GM23338 (cell line): ENCODE measurements around the gene RUNX1. TPM values are rescaled to one million over a fixed set of nuclear protein-coding genes. Genes with fewer than 3 reads are reported as not detected.

Experiments
- ATAC-seq: fragments of 200-7000 bp; cut with Tn5 transposase; 3 replicates; pipeline ENCODE4 v1.9.1; 2020
- DNase-seq: peaks from one replicate; pipeline ENCODE4 v3.0.0-alpha.2; 2015; ENCODE audit warnings: low spot score
- H2AFZ ChIP-seq: fragments of 200-600 bp; sonication (generic); 2 replicates; pipeline ENCODE4 v1.8.0; 2016; ENCODE audit warnings: antibody characterized with exemption, mild to moderate bottlenecking, moderate library complexity
- H3F3A ChIP-seq: fragments of 200-600 bp; sonication (generic); replicated peaks from 2 replicates; pipeline ENCODE4 v1.8.0; 2017; ENCODE audit warnings: antibody characterized with exemption, mixed run types, low read depth
- H3K27ac ChIP-seq: fragments of 200-600 bp; sonication (generic); 2 replicates; pipeline ENCODE4 v1.6.1; 2016; ENCODE audit warnings: low read depth
- H3K27me3 ChIP-seq: fragments of 200-600 bp; sonication (generic); 2 replicates; pipeline ENCODE4 v1.8.0; 2016; ENCODE audit warnings: mild to moderate bottlenecking, mixed run types, moderate library complexity; ENCODE audit not compliant: insufficient read depth
- H3K36me3 ChIP-seq: fragments of 200-600 bp; sonication (generic); 2 replicates; pipeline ENCODE4 v1.8.0; 2016; ENCODE audit warnings: mild to moderate bottlenecking; ENCODE audit not compliant: insufficient read depth
- H3K4me1 ChIP-seq: fragments of 200-600 bp; sonication (generic); 2 replicates; pipeline ENCODE4 v1.8.0; 2016; ENCODE audit warnings: mild to moderate bottlenecking, moderate library complexity; ENCODE audit not compliant: insufficient read depth
- H3K4me2 ChIP-seq: fragments of 200-600 bp; sonication (generic); 2 replicates; pipeline ENCODE4 v1.7.1; 2017; ENCODE audit warnings: mixed run types
- H3K4me3 ChIP-seq: fragments of 200-600 bp; sonication (generic); 2 replicates; pipeline ENCODE4 v1.6.1; 2016; ENCODE audit warnings: mixed run types
- H3K79me2 ChIP-seq: fragments of 200-600 bp; sonication (generic); replicated peaks from 2 replicates; pipeline ENCODE4 v1.8.0; 2017; ENCODE audit warnings: mild to moderate bottlenecking; ENCODE audit not compliant: insufficient read depth
- H3K9me2 ChIP-seq: fragments of 200-600 bp; sonication (generic); 2 replicates; pipeline ENCODE4 v1.8.0; 2017; ENCODE audit not compliant: insufficient read depth
- H4K20me1 ChIP-seq: fragments of 200-600 bp; sonication (generic); replicated peaks from 2 replicates; pipeline ENCODE4 v1.8.0; 2017; ENCODE audit warnings: mild to moderate bottlenecking; ENCODE audit not compliant: insufficient read depth
- H3K27ac Mint-ChIP-seq: 2 replicates; pipeline ENCODE4 v1.8.0; 2020; ENCODE audit warnings: inconsistent platforms, mild to moderate bottlenecking, moderate library complexity, mixed read lengths
- H3K27me3 Mint-ChIP-seq: 3 replicates; pipeline ENCODE4 v1.8.0; 2022; ENCODE audit warnings: low read depth, mild to moderate bottlenecking, moderate library complexity, mixed read lengths, inconsistent platforms; ENCODE audit not compliant: insufficient read depth, poor library complexity
- H3K36me3 Mint-ChIP-seq: 3 replicates; pipeline ENCODE4 v1.8.0; 2021; ENCODE audit warnings: low read depth, mild to moderate bottlenecking, inconsistent platforms, moderate library complexity, mixed read lengths
- H3K4me1 Mint-ChIP-seq: 3 replicates; pipeline ENCODE4 v1.8.0; 2020; ENCODE audit warnings: mild to moderate bottlenecking, inconsistent platforms, mixed read lengths
- H3K4me3 Mint-ChIP-seq: 3 replicates; pipeline ENCODE4 v1.8.0; 2021; ENCODE audit warnings: moderate library complexity, mild to moderate bottlenecking, inconsistent platforms, mixed read lengths
- H3K9me3 Mint-ChIP-seq: 3 replicates; pipeline ENCODE4 v1.8.0; 2020; ENCODE audit warnings: moderate library complexity, mild to moderate bottlenecking, inconsistent platforms, mixed read lengths
- CTCF ChIP-seq, 2 experiments: fragments of 200-600 bp in 1 of 2; sonication (generic) in 1 of 2; conservative IDR thresholded peaks; 2 replicates each; pipeline versions ENCODE4 v1.5.1 to v1.6.1; 2016 to 2017; ENCODE audit warnings: antibody characterized with exemption in 2 of 2, low read depth in 2 of 2, mild to moderate bottlenecking in 2 of 2, moderate library complexity in 1 of 2
- ETS1 ChIP-seq: IDR thresholded peaks from 2 replicates; pipeline ENCODE4 v1.6.1; 2016; ENCODE audit warnings: antibody characterized with exemption
- POLR2AphosphoS5 ChIP-seq: IDR thresholded peaks from 2 replicates; pipeline ENCODE4 v1.6.1; 2016; ENCODE audit warnings: antibody characterized with exemption, low read depth
- ZNF331 ChIP-seq: fragments of 250-450 bp; sonication (Bioruptor Pico); IDR thresholded peaks from 2 replicates; pipeline ENCODE4 v1.5.0; 2020; ENCODE audit warnings: low read depth, mild to moderate bottlenecking, moderate library complexity
- ZNF462 ChIP-seq: fragments of 250-450 bp; sonication (Bioruptor Pico); IDR thresholded peaks from 2 replicates; pipeline ENCODE4 v1.5.0; 2020; ENCODE audit warnings: mild to moderate bottlenecking, moderate library complexity
- polyA plus RNA-seq: library from polyadenylated mRNA; unstranded; fragments of >200 nt; fragmentation: Nextera tagmentation; extraction: Ambion mirVana; gene quantifications from 2 replicates; pipeline ENCODE4 v1.2.1, GENCODE V29; 2016
- total RNA-seq: library from RNA; depleted of rRNA; stranded (reverse); fragments of >200 nt; shearing (Covaris generic); gene quantifications from 2 replicates; pipeline ENCODE4 v1.2.3, GENCODE V29; 2014

Gene RUNX1
- total and polyA plus RNA-seq, 2 experiments from 2014 or later: 0.29 to 1.1 TPM

DNA sequence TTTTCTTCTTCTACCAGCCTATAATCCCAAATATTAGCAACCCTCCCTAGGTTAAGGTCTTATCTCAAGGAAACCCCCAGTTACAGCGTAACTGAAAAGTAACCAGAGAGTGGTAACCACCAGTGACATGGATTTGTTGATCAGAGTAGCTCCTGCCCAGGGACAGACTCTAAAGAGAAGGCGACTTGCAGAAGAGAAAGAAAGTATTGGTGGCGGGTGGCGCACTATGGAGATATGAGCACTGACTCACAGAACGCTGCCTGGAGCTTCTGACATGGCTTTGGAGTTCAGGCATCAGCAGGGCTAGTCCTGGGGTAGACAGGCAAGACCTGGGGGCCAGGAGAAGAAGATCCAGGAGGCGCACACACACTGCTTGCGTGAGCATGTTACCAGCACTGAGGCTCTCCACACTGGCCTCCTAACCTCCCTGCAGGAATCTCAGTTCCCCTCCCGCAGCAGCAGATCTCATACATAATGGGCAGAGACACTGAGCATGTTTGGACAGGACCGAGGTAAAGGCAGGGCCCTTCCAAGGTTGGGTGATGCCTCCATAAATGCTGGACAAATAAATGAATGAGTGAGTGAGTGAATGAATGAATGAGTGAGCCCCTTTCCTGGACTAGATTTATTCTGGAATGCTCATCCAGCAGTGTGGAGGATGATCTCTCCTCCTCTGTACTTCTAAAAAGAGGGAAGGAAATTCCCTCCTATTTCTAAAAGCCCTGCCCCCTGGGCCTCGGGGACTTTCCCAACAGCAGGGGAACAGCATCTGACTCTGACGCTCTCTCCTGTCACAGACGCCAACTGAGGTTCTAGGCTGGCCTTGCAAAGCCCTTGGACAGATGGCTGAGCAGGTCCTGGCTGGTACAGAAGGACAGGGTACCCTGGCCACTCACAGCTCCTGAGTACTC, 204.8 kb downstream of the RUNX1 start (continued):
- TF ChIP-seq ZNF462 (no peak), POLR2AphosphoS5 (no peak)

DNA sequence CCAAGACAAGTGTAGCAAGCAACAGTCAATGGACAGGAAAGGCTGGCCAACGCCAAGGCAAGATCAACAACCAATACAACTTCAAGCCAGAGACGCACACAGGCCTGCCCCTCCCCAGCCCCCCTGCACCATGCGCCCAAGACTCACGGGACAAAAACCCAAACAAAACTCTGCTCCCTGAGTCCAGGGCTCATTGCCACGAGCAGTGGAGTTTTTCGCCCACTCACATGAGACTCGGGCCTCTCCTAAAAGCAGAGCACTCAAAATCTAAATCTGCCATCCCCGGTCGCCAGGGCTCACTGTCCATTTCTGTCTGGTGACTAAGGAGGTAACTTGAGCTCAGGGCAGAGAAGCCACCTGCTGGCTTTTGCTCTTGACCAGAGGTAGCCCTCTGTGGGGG, 205.5 kb downstream of the RUNX1 start:
- Histone ChIP-seq H3K27me3 (no peaks in the 10 kb centered on the region), H3K9me2 (no peaks in the 10 kb centered on the region), H3K4me3 (no peak overlapping the region), H3K4me2 (no peak overlapping the region), H4K20me1 (no peaks in the 10 kb centered on the region), H2AFZ (no peak overlapping the region), H3K36me3 (no peaks in the 10 kb centered on the region), H3F3A (no peaks in the 10 kb centered on the region), H3K79me2 (no peaks in the 10 kb centered on the region), H3K27ac (no peak overlapping the region), H3K4me1 (peaks cover 18% of the 10 kb centered on the region)
- peaks cover 20% of the 10 kb centered on the region for H3K27me3 Mint-ChIP-seq
- H3K27ac Mint-ChIP-seq: no peak overlapping the region
- no peaks in the 10 kb centered on the region for H3K36me3 Mint-ChIP-seq
- ATAC-seq (no peak), DNase-seq (no peak)
- H3K4me1 Mint-ChIP-seq: peaks cover 42% of the 10 kb centered on the region
- no peak overlapping the region for H3K4me3 Mint-ChIP-seq
- no peaks in the 10 kb centered on the region; the same call in 2 of the 3 replicates for H3K9me3 Mint-ChIP-seq
- no peak for TF ChIP-seq CTCF (conservative IDR thresholded peaks at IDR 0.05; ENCODE audit: low read depth in 2 of 2)
- no peak for TF ChIP-seq ZNF331
- no peak for TF ChIP-seq ETS1
